GM13976 (cell line): ENCODE measurements around the gene TUG1.

Experiments
- DNase-seq: peaks from one replicate; pipeline ENCODE4 v3.0.0; 2012; ENCODE audit warnings: low spot score
- in situ Hi-C: fragments of 300-500 bp; cut with MboI; formaldehyde crosslinking; loops from one replicate; pipeline ENCODE4 v1.12.0; 2022; ENCODE audit warnings: low sequenced_read_pairs, mixed read lengths, inconsistent platforms; ENCODE audit not compliant: unreplicated experiment
- TF ChIP-seq, protein P1 (sequence below): IDR thresholded peaks from 2 replicates; pipeline ENCODE4 v1.5.1; 2012; ENCODE audit warnings: borderline replicate concordance, mild to moderate bottlenecking; ENCODE audit not compliant: insufficient read depth; ENCODE audit errors: extremely low read depth, missing control alignments, control extremely low read depth

Gene TUG1

DNA sequence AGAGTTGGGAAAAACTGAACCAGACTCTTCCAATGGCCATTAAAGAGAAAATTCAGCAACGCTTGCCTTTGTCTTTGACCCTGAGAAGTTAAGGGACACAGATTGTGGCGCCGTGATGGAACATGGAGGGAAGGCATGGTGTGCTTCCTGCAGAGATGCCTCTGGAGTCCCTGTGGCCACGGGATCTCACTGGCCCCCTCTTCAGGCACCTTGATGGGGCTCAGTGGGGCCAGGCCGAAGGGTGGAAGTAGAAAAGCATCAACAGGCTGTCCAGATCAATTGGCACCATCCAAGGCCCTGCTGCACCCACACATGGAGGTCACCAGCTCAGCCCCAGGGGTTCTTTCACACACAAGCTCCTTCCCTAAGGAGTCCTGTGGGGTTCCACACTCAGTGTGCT is 43.4 kb upstream of the TUG1 start:
- DNase-seq: no peak
- in situ Hi-C loops: loop anchor here (10.0 kb wide), 1 partner anchor 161 kb away; no protein-coding TSS in a partner anchor
- TF ChIP-seq, protein P1, sequence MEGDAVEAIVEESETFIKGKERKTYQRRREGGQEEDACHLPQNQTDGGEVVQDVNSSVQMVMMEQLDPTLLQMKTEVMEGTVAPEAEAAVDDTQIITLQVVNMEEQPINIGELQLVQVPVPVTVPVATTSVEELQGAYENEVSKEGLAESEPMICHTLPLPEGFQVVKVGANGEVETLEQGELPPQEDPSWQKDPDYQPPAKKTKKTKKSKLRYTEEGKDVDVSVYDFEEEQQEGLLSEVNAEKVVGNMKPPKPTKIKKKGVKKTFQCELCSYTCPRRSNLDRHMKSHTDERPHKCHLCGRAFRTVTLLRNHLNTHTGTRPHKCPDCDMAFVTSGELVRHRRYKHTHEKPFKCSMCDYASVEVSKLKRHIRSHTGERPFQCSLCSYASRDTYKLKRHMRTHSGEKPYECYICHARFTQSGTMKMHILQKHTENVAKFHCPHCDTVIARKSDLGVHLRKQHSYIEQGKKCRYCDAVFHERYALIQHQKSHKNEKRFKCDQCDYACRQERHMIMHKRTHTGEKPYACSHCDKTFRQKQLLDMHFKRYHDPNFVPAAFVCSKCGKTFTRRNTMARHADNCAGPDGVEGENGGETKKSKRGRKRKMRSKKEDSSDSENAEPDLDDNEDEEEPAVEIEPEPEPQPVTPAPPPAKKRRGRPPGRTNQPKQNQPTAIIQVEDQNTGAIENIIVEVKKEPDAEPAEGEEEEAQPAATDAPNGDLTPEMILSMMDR: no peak

DNA sequence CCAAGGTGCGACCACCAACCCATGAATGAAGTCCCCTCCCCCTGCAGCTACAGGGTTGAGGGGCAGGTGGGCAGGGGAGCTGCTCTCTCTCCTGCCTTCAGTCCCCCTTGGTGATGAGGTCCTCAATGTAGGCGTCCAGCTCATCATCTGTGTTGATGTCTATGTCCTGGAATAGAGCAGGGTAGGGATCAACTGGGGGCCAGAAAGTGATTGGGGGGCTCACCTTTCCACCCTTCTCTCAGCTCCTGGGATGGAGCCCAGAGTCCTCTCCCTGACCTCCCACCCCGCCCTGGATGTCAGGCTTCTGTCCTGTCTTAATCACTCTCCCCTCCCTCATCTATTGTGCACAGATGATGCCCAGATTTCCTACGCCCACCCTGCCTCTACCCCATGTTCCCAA is 42.4 kb upstream of the TUG1 start:
- in situ Hi-C loops: loop anchor here (10.0 kb wide), 1 partner anchor 162 kb away; no protein-coding TSS in a partner anchor
- no peak for DNase-seq
- TF ChIP-seq, protein P1: no peak

DNA sequence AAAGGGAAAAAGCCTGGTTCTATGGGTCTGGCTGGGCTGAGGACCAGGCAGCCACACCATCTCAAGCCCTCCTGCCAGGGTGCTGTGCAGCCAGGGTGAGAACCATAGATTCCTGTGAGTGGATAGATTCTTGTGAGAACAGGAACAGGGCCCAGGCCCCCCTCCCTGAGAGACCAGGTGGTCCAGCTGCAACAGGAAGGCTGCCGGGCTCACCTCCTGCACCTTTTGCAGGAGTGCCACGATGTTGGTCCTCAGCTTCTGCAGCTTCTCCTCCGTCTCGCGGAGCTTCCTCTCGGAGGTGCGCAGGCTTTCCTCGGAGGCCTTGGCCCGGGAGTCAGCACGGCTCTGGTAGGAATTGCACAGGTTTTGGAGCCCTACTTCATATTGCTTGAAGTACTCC is 41.3 kb upstream of the TUG1 start:
- TF ChIP-seq, protein P1: no peak
- in situ Hi-C loops: loop anchor here (10.0 kb wide), 1 partner anchor 163 kb away; no protein-coding TSS in a partner anchor
- DNase-seq: no peak

DNA sequence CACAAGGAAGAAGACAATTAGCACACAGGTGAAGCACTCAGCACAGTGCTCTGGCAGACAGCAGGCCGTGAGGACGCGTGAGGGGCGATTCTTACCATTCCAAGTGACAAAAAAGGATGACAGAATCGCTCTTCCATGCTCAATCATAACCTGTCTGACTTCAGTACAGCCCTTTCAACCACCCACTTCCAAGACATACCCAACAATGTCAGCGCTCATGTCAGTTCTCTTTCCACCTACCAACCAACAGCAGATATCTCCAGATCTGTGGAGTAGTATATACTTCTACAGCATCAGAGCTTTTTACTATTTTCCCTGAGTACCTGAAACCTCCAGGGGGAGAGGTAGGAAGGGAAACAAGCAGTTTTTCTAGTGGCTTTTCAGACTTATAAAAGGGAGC is 40.7 kb upstream of the TUG1 start:
- no peak for DNase-seq
- TF ChIP-seq, protein P1: no peak
- in situ Hi-C loops: loop anchor here (10.0 kb wide), 1 partner anchor 164 kb away; no protein-coding TSS in a partner anchor

DNA sequence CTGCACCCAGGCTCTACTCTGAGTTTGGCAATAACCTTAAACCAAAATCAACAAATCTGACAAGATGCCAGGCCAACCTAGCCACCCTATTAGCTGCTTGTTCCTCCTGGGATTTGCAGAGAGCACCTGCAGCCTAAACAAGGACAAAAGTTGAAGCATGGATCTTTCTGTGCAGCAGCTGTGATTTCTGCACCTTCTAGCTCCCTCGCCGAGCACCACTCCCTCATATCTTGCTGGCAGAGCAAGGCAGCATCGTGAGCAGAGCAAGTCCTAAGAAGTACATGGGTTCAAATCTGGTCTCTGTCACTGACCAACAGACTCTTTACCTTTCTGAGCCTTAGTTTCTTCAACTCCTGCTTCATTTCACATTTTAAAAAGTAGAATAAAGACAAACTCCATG is 38.8 kb upstream of the TUG1 start:
- in situ Hi-C loops: no loop called here
- no peak for DNase-seq
- TF ChIP-seq, protein P1: no peak

DNA sequence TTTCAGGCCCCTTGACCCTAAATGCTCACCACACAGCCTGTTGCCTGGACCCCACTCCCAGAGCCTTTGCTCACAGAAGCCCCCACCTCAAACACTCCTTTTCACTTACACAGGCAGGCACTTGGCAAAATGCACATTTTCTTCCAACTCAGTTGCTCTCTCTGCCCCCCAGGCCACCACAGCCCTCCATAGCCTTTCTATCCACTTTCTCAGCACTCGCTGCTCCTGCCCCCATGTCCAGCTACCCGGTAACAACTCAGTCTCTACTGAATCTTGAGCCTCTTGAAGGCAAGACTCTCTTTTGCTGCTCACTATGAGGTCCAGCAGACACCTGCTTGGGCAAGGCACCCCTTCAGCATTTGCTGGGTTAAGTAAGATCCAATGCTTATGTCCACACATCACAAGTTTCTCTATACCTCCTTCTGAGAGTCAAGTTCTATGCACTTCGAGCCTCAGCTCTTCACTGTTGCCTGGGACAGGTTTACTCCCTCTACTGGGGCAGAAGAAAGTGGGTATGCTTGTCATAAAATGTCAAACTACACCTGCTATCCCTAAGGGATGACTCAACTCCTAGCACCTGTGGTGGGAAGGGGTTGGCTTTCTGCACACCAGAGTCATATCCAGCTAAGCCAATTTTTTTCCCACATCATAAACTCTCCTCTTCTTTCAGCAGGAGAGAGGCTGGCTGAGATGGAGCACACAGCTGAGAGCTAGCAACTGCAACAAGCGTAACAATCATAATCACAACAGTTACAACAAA is 37.3 kb upstream of the TUG1 start:
- no peak for DNase-seq
- in situ Hi-C loops: no loop called here
- TF ChIP-seq, protein P1: no peak
